CD14-positive monocyte (primary cell): Measurements from ENCODE around the gene TMOD1. TPM values are rescaled to one million over a fixed set of nuclear protein-coding genes. Genes with fewer than 3 reads are reported as not detected.

Experiments used
- DNase-seq, 3 donors: peaks; one replicate each; pipeline ENCODE4 v3.0.0-alpha.2; 2011 to 2022
- H2AFZ ChIP-seq: 2 replicates; pipeline ENCODE4 v1.6.0; 2012; ENCODE audit warnings: mild to moderate bottlenecking, low read depth, low read length, inconsistent platforms; ENCODE audit not compliant: insufficient read depth, poor library complexity, severe bottlenecking
- H3K27ac ChIP-seq, 2 donors: 1 replicate in 1 of 2; 2 replicates in 1 of 2; pipeline ENCODE4 v1.5.1; 2012 to 2013; ENCODE audit warnings: low read length in 2 of 2, control low read depth in 1 of 2, inconsistent platforms in 1 of 2, low read depth in 1 of 2, mild to moderate bottlenecking in 1 of 2
- H3K27me3 ChIP-seq, 2 donors: one replicate each; pipeline versions ENCODE4 v1.6.0 to v1.6.1; 2011 to 2013; ENCODE audit warnings: low read length in 2 of 2; ENCODE audit not compliant: control insufficient read depth in 2 of 2, insufficient read depth in 2 of 2
- H3K36me3 ChIP-seq, 2 donors: replicated peaks in 1 of 2; 1 replicate in 1 of 2; 2 replicates in 1 of 2; pipeline versions ENCODE4 v1.5.1 to v1.6.1; 2012 to 2013; ENCODE audit warnings: low read length in 2 of 2, control low read depth in 1 of 2, inconsistent platforms in 1 of 2, mild to moderate bottlenecking in 1 of 2; ENCODE audit not compliant: insufficient read depth in 2 of 2, control insufficient read depth in 1 of 2
- H3K4me1 ChIP-seq, 2 donors: 1 replicate in 1 of 2; 2 replicates in 1 of 2; pipeline versions ENCODE4 v1.5.1 to v1.6.1; 2012 to 2013; ENCODE audit warnings: low read length in 2 of 2, control low read depth in 1 of 2, inconsistent platforms in 1 of 2, mild to moderate bottlenecking in 1 of 2, moderate library complexity in 1 of 2; ENCODE audit not compliant: insufficient read depth in 2 of 2, control insufficient read depth in 1 of 2
- H3K4me2 ChIP-seq: replicated peaks from 2 replicates; pipeline ENCODE3; 2012; ENCODE audit warnings: low read length, moderate library complexity, mild to moderate bottlenecking; ENCODE audit not compliant: poor library complexity, severe bottlenecking; ENCODE audit errors: extremely low read depth
- H3K4me3 ChIP-seq, 3 experiments: fragments of 200-600 bp in 1 of 3; sonication (generic) in 1 of 3; replicated peaks in 1 of 3; 1 replicate in 2 of 3; 2 replicates in 1 of 3; pipeline ENCODE4 v1.5.1; 2011 to 2013; ENCODE audit warnings: low read length in 3 of 3, mild to moderate bottlenecking in 3 of 3, control low read depth in 2 of 3, low read depth in 2 of 3, inconsistent platforms in 1 of 3, moderate library complexity in 1 of 3
- H3K79me2 ChIP-seq: 2 replicates; pipeline ENCODE4 v1.6.0; 2012; ENCODE audit warnings: mild to moderate bottlenecking, control low read depth, inconsistent platforms, low read length, moderate library complexity; ENCODE audit not compliant: insufficient read depth
- H3K9ac ChIP-seq: 2 replicates; pipeline ENCODE4 v1.6.0; 2017; ENCODE audit warnings: low read length, mild to moderate bottlenecking; ENCODE audit not compliant: insufficient read depth, poor library complexity, severe bottlenecking
- H3K9me3 ChIP-seq, 2 donors: replicated peaks in 1 of 2; 1 replicate in 1 of 2; 2 replicates in 1 of 2; pipeline versions ENCODE4 v1.5.1 to v1.6.1; 2012 to 2013; ENCODE audit warnings: low read length in 2 of 2, control low read depth in 1 of 2; ENCODE audit not compliant: control insufficient read depth in 1 of 2, insufficient read depth in 1 of 2
- H4K20me1 ChIP-seq: 2 replicates; pipeline ENCODE4 v1.6.0; 2012; ENCODE audit warnings: mild to moderate bottlenecking, low read length, control low read depth, moderate library complexity; ENCODE audit not compliant: insufficient read depth
- H3K27ac Mint-ChIP-seq, 7 donors: one replicate each; pipeline ENCODE4 v1.8.0; 2020; ENCODE audit warnings: mild to moderate bottlenecking in 7 of 7, mixed read lengths in 7 of 7, moderate library complexity in 6 of 7, inconsistent platforms in 2 of 7
- H3K27me3 Mint-ChIP-seq, 3 donors: one replicate each; pipeline ENCODE4 v1.8.0; 2021 to 2022; ENCODE audit warnings: low read depth in 3 of 3, mild to moderate bottlenecking in 3 of 3, mixed read lengths in 3 of 3, moderate library complexity in 3 of 3, inconsistent platforms in 1 of 3
- H3K36me3 Mint-ChIP-seq, 2 donors: one replicate each; pipeline ENCODE4 v1.8.0; 2020; ENCODE audit warnings: mixed read lengths in 2 of 2, inconsistent platforms in 1 of 2, mild to moderate bottlenecking in 1 of 2
- H3K4me1 Mint-ChIP-seq: one replicate; pipeline ENCODE4 v1.8.0; 2020; ENCODE audit warnings: mild to moderate bottlenecking, mixed read lengths
- H3K4me3 Mint-ChIP-seq, 2 donors: one replicate each; pipeline ENCODE4 v1.8.0; 2020; ENCODE audit warnings: mild to moderate bottlenecking in 2 of 2, mixed read lengths in 2 of 2, moderate library complexity in 1 of 2
- H3K9me3 Mint-ChIP-seq, 7 donors: one replicate each; pipeline ENCODE4 v1.8.0; 2020 to 2022; ENCODE audit warnings: mixed read lengths in 7 of 7, mild to moderate bottlenecking in 6 of 7, moderate library complexity in 6 of 7, inconsistent platforms in 2 of 7
- CTCF ChIP-seq: fragments of 200-600 bp; IDR thresholded peaks from one replicate; pipeline ENCODE4 v1.8.0; 2022; ENCODE audit warnings: antibody characterized with exemption, mild to moderate bottlenecking
- WGBS: methylation state at CpG from one replicate; pipeline ENCODE4 v1.1.5; 2013; ENCODE audit warnings: missing lambda C conversion rate; ENCODE audit not compliant: insufficient coverage; 5-methylcytosine and 5-hydroxymethylcytosine counted together
- intact Hi-C, 2 donors: fragments of 100-400 bp; cut with micrococcal nuclease; formaldehyde crosslinking; loops; one replicate each; pipeline versions ENCODE4 v1.15.0 to v1.15.1; 2023
- polyA plus RNA-seq, 3 donors: library from polyadenylated mRNA; depleted of rRNA in 1 of 3; unstranded in 2 of 3; stranded (reverse) in 1 of 3; fragments of 300-500 nt in 2 of 3; fragments of >200 nt in 1 of 3; fragmentation: Illumina TruSeq in 2 of 3; gene quantifications; 1 replicate in 2 of 3; 2 replicates in 1 of 3; pipeline ENCODE4 v1.2.3, GENCODE V29; 2012 to 2021

Gene TMOD1
- polyA plus RNA-seq, 3 donors = 0.09 to 0.81 (median 0.59) TPM

DNA sequence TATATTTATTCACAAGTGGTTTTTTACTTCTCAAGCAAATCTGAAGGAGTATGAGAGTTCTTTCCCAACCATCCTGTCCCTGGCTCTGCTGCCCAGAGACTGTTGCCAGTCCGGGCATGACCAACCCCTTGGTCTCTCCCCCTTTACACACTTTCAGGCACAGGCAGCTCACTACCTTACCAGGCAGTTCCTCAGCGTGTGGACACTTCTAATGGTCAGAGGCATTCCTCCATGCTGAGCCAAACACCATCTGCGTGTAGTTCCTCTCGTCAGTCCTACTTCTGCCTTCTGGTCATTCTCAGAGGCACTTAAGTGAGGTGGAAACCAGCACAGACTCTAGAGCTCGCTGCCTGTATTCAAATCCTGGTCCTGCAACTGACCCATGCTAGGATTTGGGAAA, 75.6 kb downstream of the TMOD1 start:
- Mint-ChIP-seq H3K4me3 (no peak overlapping the region), H3K9me3 (peaks cover 0 to 6% (median 4%) of the 10 kb centered on the region in 7 donors), H3K27ac (peak overlapping the region in 1 of 7 donors; percentile 7), H3K27me3 (peaks cover 0 to 11% (median 9%) of the 10 kb centered on the region in 3 donors), H3K36me3 (no peaks in the 10 kb centered on the region), H3K4me1 (peaks cover 18% of the 10 kb centered on the region)
- no peak overlapping the region for H3K4me3 ChIP-seq
- DNase-seq = no peak
- intact Hi-C loops = no loop called here
- TF ChIP-seq CTCF = no peak
- H3K27me3 ChIP-seq = no peaks in the 10 kb centered on the region
- H3K79me2 ChIP-seq = no peaks in the 10 kb centered on the region
- no peak overlapping the region for H3K27ac ChIP-seq
- H4K20me1 ChIP-seq = no peaks in the 10 kb centered on the region
- H3K4me2 ChIP-seq = no peak overlapping the region
- H3K9ac ChIP-seq = no peak overlapping the region
- H3K36me3 ChIP-seq = no peaks in the 10 kb centered on the region
- WGBS = 83% methylated on average over 4 of the region's 5 CpGs
- H3K4me1 ChIP-seq = peaks cover 10 to 11% of the 10 kb centered on the region in 2 donors
- no peak overlapping the region for H2AFZ ChIP-seq
- H3K9me3 ChIP-seq = no peaks in the 10 kb centered on the region

GRCh38 chr9:97578846-97579245, 77.4 kb downstream of the TMOD1 start:
- H3K4me1 ChIP-seq = peaks cover 10 to 11% of the 10 kb centered on the region in 2 donors
- no peak overlapping the region for H3K4me3 Mint-ChIP-seq
- no peaks in the 10 kb centered on the region for H3K36me3 ChIP-seq
- TF ChIP-seq CTCF = no peak
- no peak overlapping the region for H3K27ac Mint-ChIP-seq
- WGBS = 100% methylated on average over 2 of the region's 5 CpGs
- no peak overlapping the region for H3K9ac ChIP-seq
- H3K36me3 Mint-ChIP-seq = no peaks in the 10 kb centered on the region
- peaks cover 18% of the 10 kb centered on the region for H3K4me1 Mint-ChIP-seq
- H4K20me1 ChIP-seq = no peaks in the 10 kb centered on the region
- H3K9me3 ChIP-seq = no peaks in the 10 kb centered on the region
- intact Hi-C loops = no loop called here
- no peaks in the 10 kb centered on the region for H3K27me3 ChIP-seq
- no peak for DNase-seq
- no peak overlapping the region for H3K27ac ChIP-seq
- H2AFZ ChIP-seq = no peak overlapping the region
- H3K4me3 ChIP-seq = no peak overlapping the region
- no peaks in the 10 kb centered on the region for H3K79me2 ChIP-seq
- no peak overlapping the region for H3K4me2 ChIP-seq
- H3K27me3 Mint-ChIP-seq = peaks cover 0 to 9% (median 9%) of the 10 kb centered on the region in 3 donors
- peaks cover 0 to 6% (median 3%) of the 10 kb centered on the region in 7 donors for H3K9me3 Mint-ChIP-seq
